ENCODE data around the gene EFS.

DNA sequence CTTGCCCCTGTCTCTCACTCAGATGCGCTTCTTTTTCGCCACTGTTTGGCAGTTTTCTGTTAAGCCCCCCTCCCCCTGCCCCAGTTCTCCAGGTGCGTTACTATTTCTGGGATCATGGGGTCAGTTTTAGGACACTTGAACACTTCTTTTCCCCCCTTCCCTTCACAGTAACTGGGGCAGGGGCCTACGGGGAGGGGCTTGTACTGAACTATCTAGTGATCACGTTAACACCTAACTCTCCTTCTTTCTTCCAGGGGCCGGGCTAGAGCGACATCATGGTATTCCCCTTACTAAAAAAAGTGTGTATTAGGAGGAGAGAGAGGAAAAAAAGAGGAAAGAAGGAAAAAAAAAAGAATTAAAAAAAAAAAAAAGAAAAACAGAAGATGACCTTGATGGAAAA, 40.0 kb downstream of the EFS start:
- TF ChIP-seq, protein P1, sequence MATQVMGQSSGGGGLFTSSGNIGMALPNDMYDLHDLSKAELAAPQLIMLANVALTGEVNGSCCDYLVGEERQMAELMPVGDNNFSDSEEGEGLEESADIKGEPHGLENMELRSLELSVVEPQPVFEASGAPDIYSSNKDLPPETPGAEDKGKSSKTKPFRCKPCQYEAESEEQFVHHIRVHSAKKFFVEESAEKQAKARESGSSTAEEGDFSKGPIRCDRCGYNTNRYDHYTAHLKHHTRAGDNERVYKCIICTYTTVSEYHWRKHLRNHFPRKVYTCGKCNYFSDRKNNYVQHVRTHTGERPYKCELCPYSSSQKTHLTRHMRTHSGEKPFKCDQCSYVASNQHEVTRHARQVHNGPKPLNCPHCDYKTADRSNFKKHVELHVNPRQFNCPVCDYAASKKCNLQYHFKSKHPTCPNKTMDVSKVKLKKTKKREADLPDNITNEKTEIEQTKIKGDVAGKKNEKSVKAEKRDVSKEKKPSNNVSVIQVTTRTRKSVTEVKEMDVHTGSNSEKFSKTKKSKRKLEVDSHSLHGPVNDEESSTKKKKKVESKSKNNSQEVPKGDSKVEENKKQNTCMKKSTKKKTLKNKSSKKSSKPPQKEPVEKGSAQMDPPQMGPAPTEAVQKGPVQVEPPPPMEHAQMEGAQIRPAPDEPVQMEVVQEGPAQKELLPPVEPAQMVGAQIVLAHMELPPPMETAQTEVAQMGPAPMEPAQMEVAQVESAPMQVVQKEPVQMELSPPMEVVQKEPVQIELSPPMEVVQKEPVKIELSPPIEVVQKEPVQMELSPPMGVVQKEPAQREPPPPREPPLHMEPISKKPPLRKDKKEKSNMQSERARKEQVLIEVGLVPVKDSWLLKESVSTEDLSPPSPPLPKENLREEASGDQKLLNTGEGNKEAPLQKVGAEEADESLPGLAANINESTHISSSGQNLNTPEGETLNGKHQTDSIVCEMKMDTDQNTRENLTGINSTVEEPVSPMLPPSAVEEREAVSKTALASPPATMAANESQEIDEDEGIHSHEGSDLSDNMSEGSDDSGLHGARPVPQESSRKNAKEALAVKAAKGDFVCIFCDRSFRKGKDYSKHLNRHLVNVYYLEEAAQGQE (IDR thresholded peaks at IDR 0.05; ENCODE audit: low read depth, low read length): no peak
- TF ChIP-seq, protein P2, sequence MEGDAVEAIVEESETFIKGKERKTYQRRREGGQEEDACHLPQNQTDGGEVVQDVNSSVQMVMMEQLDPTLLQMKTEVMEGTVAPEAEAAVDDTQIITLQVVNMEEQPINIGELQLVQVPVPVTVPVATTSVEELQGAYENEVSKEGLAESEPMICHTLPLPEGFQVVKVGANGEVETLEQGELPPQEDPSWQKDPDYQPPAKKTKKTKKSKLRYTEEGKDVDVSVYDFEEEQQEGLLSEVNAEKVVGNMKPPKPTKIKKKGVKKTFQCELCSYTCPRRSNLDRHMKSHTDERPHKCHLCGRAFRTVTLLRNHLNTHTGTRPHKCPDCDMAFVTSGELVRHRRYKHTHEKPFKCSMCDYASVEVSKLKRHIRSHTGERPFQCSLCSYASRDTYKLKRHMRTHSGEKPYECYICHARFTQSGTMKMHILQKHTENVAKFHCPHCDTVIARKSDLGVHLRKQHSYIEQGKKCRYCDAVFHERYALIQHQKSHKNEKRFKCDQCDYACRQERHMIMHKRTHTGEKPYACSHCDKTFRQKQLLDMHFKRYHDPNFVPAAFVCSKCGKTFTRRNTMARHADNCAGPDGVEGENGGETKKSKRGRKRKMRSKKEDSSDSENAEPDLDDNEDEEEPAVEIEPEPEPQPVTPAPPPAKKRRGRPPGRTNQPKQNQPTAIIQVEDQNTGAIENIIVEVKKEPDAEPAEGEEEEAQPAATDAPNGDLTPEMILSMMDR (IDR thresholded peaks at IDR 0.05 in 2 of 3, conservative IDR thresholded peaks at IDR 0.05 in 1 of 3; ENCODE audit: control insufficient read depth in 2 of 3, extremely low read depth in 1 of 3, insufficient read depth in 1 of 3, low read depth in 3 of 3, low read length in 3 of 3): no peak
- no peak for TF ChIP-seq SMAD5 (IDR thresholded peaks at IDR 0.05; ENCODE audit: low read depth)
